ENCODE measurements around the gene NKD1. TPM values are rescaled to one million over a fixed set of nuclear protein-coding genes. Genes with fewer than 3 reads are reported as not detected.

The NKD1 gene
- total and polyA plus RNA-seq, 2 donors (not counting 1 experiment from before 2014, with no cell fraction given): 0.16 to 1.9 TPM

GRCh38 chr16:50632927-50633800, 85.0 kb downstream of the NKD1 start:
- no peaks in the 10 kb centered on the region for H3K79me2 ChIP-seq (ENCODE audit: control insufficient read depth, insufficient read depth, low read length)
- no peaks in the 10 kb centered on the region for H4K20me1 ChIP-seq (ENCODE audit: control insufficient read depth, insufficient read depth, low read length, poor library complexity, severe bottlenecking)
- Mint-ChIP-seq H3K4me3 (no peak overlapping the region), H3K27me3 (peaks cover 4% of the 10 kb centered on the region), H3K4me1 (peaks cover 1% of the 10 kb centered on the region), H3K9me3 (ENCODE audit: insufficient read depth) (no peaks in the 10 kb centered on the region), H3K27ac (no peak overlapping the region)
- 93% methylated on average over 26 of the region's 30 CpGs for WGBS (ENCODE audit: insufficient coverage)
- no peaks in the 10 kb centered on the region for H3K36me3 ChIP-seq (replicated peaks in 1 of 2; ENCODE audit: control extremely low read depth in 1 of 2, control insufficient read depth in 1 of 2, extremely low read depth in 1 of 2, insufficient read depth in 2 of 2, low read length in 1 of 2)
- ChIA-PET CTCF (interaction anchor here (1.1 kb wide), 1 partner anchor 32 kb away, joined by 3 read pairs; no protein-coding TSS in a partner anchor), POLR2A (no interaction called here)
- no peak overlapping the region for H3K27ac ChIP-seq (ENCODE audit: low read length in 2 of 2)
- ATAC-seq (ENCODE audit: low read depth) (no peak), DNase-seq (no peak)
- H3K9ac ChIP-seq (ENCODE audit: low read length): no peak overlapping the region
- H3K4me1 ChIP-seq (ENCODE audit: control insufficient read depth in 2 of 2, insufficient read depth in 2 of 2, low read length in 2 of 2): no peaks in the 10 kb centered on the region
- TF ChIP-seq, protein P1, sequence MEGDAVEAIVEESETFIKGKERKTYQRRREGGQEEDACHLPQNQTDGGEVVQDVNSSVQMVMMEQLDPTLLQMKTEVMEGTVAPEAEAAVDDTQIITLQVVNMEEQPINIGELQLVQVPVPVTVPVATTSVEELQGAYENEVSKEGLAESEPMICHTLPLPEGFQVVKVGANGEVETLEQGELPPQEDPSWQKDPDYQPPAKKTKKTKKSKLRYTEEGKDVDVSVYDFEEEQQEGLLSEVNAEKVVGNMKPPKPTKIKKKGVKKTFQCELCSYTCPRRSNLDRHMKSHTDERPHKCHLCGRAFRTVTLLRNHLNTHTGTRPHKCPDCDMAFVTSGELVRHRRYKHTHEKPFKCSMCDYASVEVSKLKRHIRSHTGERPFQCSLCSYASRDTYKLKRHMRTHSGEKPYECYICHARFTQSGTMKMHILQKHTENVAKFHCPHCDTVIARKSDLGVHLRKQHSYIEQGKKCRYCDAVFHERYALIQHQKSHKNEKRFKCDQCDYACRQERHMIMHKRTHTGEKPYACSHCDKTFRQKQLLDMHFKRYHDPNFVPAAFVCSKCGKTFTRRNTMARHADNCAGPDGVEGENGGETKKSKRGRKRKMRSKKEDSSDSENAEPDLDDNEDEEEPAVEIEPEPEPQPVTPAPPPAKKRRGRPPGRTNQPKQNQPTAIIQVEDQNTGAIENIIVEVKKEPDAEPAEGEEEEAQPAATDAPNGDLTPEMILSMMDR (IDR thresholded peaks at IDR 0.05): no peak
- TF ChIP-seq EZH2 (IDR thresholded peaks at IDR 0.05; ENCODE audit: borderline replicate concordance, insufficient read depth, low read depth, low read length, poor library complexity, severe bottlenecking): no peak
- no peak overlapping the region for H2AFZ ChIP-seq (ENCODE audit: insufficient read depth, low read depth, low read length, poor library complexity, severe bottlenecking)
- intact Hi-C loops (cut with micrococcal nuclease): no loop called here
- H3K27me3 ChIP-seq (replicated peaks in 1 of 4; ENCODE audit: control extremely low read depth in 1 of 4, control insufficient read depth in 3 of 4, insufficient read depth in 4 of 4, low read length in 3 of 4): no peaks in the 10 kb centered on the region
- no peak overlapping the region for H3K4me2 ChIP-seq (replicated peaks; ENCODE audit: low read depth, low read length, poor library complexity, severe bottlenecking)
- no peak overlapping the region for H3K4me3 ChIP-seq (ENCODE audit: control extremely low read depth in 1 of 5, extremely low read depth in 1 of 5, insufficient read depth in 1 of 5, low read depth in 2 of 5, low read length in 4 of 5)
- no peaks in the 10 kb centered on the region for H3K9me3 ChIP-seq (ENCODE audit: control extremely low read depth in 1 of 3, control insufficient read depth in 2 of 3, insufficient read depth in 1 of 3, low read length in 2 of 3)

- H3K27ac Mint-ChIP-seq: no peak overlapping the region
- DNase-seq (no peak), ATAC-seq (ENCODE audit: low read depth) (no peak)
- intact Hi-C loops (cut with micrococcal nuclease): no loop called here
- Histone ChIP-seq H3K4me2 (replicated peaks; ENCODE audit: low read depth, low read length, poor library complexity, severe bottlenecking) (no peak overlapping the region), H3K79me2 (ENCODE audit: control insufficient read depth, insufficient read depth, low read length) (no peaks in the 10 kb centered on the region), H3K9me3 (ENCODE audit: control extremely low read depth in 1 of 3, control insufficient read depth in 2 of 3, insufficient read depth in 1 of 3, low read length in 2 of 3) (no peaks in the 10 kb centered on the region), H2AFZ (ENCODE audit: insufficient read depth, low read depth, low read length, poor library complexity, severe bottlenecking) (no peak overlapping the region), H3K27ac (ENCODE audit: low read length in 2 of 2) (no peak overlapping the region), H4K20me1 (ENCODE audit: control insufficient read depth, insufficient read depth, low read length, poor library complexity, severe bottlenecking) (no peaks in the 10 kb centered on the region), H3K4me3 (ENCODE audit: control extremely low read depth in 1 of 5, extremely low read depth in 1 of 5, insufficient read depth in 1 of 5, low read depth in 2 of 5, low read length in 4 of 5) (no peak overlapping the region), H3K9ac (ENCODE audit: low read length) (no peak overlapping the region), H3K27me3 (replicated peaks in 1 of 4; ENCODE audit: control extremely low read depth in 1 of 4, control insufficient read depth in 3 of 4, insufficient read depth in 4 of 4, low read length in 3 of 4) (no peaks in the 10 kb centered on the region), H3K4me1 (ENCODE audit: control insufficient read depth in 2 of 2, insufficient read depth in 2 of 2, low read length in 2 of 2) (no peaks in the 10 kb centered on the region), H3K36me3 (replicated peaks in 1 of 2; ENCODE audit: control extremely low read depth in 1 of 2, control insufficient read depth in 1 of 2, extremely low read depth in 1 of 2, insufficient read depth in 2 of 2, low read length in 1 of 2) (no peaks in the 10 kb centered on the region)
- no peaks in the 10 kb centered on the region for H3K9me3 Mint-ChIP-seq (ENCODE audit: insufficient read depth)
- POLR2A ChIA-PET: no interaction called here
- H3K4me1 Mint-ChIP-seq: peaks cover 1% of the 10 kb centered on the region
- TF ChIP-seq, protein P1 (IDR thresholded peaks at IDR 0.05): no peak
- TF ChIP-seq EZH2 (IDR thresholded peaks at IDR 0.05; ENCODE audit: borderline replicate concordance, insufficient read depth, low read depth, low read length, poor library complexity, severe bottlenecking): no peak
- no peak overlapping the region for H3K4me3 Mint-ChIP-seq
- 93% methylated on average over 3 of the region's 7 CpGs for WGBS (ENCODE audit: insufficient coverage)
- H3K27me3 Mint-ChIP-seq: peaks cover 4% of the 10 kb centered on the region
- CTCF ChIA-PET: interaction anchor here (1.1 kb wide), 1 partner anchor 31 kb away, joined by 3 read pairs; no protein-coding TSS in a partner anchor
These were observed 85.9 kb downstream of the NKD1 start for GRCh38 chr16:50634090-50634489.
